Measurements from ENCODE around the gene KRIT1.
A peak's percentile ranks its signal among the peaks of the same experiment; 100 is the strongest.

Gene KRIT1

DNA sequence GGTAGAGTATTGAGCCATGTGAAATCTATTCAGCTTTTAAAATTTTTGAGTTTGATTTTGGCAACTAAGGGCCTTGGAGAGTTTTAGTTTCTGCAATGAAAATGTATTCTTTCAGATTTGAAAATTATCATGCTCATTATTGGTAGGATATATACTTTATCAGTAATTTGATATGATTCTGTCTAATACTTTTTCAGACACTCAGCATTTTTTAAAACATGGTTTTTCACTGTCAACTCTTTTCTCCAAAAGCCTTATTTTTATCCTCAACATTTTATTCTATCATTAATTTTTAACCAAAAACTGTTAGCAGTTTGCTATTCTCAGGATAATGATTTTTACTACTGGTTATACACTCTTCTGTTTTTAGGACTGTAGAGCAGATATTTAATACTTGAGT lies 4.9 kb upstream of the KRIT1 start:
- H4K91ac ChIP-seq (ENCODE audit: low read depth, low read length, poor library complexity) = no peak overlapping the region
- no peak overlapping the region for H2BK12ac ChIP-seq (ENCODE audit: low read length)
- H3K14ac ChIP-seq (ENCODE audit: low read length) = no peak overlapping the region
- no peak overlapping the region for H2BK120ac ChIP-seq (ENCODE audit: low read depth, low read length)
- peaks cover 0 to 20% of the 10 kb centered on the region in 2 donors for H3K36me3 ChIP-seq (replicated peaks in 1 of 2; ENCODE audit: control insufficient read depth in 2 of 2, insufficient read depth in 2 of 2, low read length in 2 of 2)
- no peaks in the 10 kb centered on the region for H3K27me3 ChIP-seq (ENCODE audit: control insufficient read depth in 3 of 3, insufficient read depth in 3 of 3, low read depth in 1 of 3, low read length in 3 of 3)
- no peak overlapping the region for H3K4ac ChIP-seq (ENCODE audit: low read length)
- no peak overlapping the region for H2AK5ac ChIP-seq (ENCODE audit: low read depth, low read length)
- no peak overlapping the region for H2BK15ac ChIP-seq (ENCODE audit: low read length)
- no peak overlapping the region for H3K4me3 ChIP-seq (ENCODE audit: low read length in 2 of 2)
- no peak overlapping the region for H3K9ac ChIP-seq (ENCODE audit: low read depth, low read length, poor library complexity)
- no peak for DNase-seq (ENCODE audit: low spot score)
- H2AFZ ChIP-seq (ENCODE audit: low read length) = no peak overlapping the region
- H3K27ac ChIP-seq (replicated peaks; ENCODE audit: low read length) = no peak overlapping the region
- H3K4me2 ChIP-seq (ENCODE audit: insufficient read depth, low read length, poor library complexity, severe bottlenecking) = no peak overlapping the region
- H2BK5ac ChIP-seq (ENCODE audit: low read length) = no peak overlapping the region
- H3K18ac ChIP-seq (ENCODE audit: low read length) = no peak overlapping the region
- H4K8ac ChIP-seq (ENCODE audit: low read depth, low read length) = no peak overlapping the region
- H3K4me1 ChIP-seq (ENCODE audit: control insufficient read depth in 2 of 2, insufficient read depth in 1 of 2, low read depth in 1 of 2, low read length in 2 of 2) = peaks cover 2 to 5% of the 10 kb centered on the region in 2 donors
- peaks cover 2 to 7% of the 10 kb centered on the region in 2 donors for H3K9me3 ChIP-seq (replicated peaks in 1 of 2; ENCODE audit: control insufficient read depth in 2 of 2, insufficient read depth in 1 of 2, low read depth in 1 of 2, low read length in 2 of 2)
- H3K79me1 ChIP-seq (ENCODE audit: low read depth, low read length) = no peaks in the 10 kb centered on the region
- no peak overlapping the region for H3K23ac ChIP-seq (ENCODE audit: low read depth, low read length, poor library complexity)

DNA sequence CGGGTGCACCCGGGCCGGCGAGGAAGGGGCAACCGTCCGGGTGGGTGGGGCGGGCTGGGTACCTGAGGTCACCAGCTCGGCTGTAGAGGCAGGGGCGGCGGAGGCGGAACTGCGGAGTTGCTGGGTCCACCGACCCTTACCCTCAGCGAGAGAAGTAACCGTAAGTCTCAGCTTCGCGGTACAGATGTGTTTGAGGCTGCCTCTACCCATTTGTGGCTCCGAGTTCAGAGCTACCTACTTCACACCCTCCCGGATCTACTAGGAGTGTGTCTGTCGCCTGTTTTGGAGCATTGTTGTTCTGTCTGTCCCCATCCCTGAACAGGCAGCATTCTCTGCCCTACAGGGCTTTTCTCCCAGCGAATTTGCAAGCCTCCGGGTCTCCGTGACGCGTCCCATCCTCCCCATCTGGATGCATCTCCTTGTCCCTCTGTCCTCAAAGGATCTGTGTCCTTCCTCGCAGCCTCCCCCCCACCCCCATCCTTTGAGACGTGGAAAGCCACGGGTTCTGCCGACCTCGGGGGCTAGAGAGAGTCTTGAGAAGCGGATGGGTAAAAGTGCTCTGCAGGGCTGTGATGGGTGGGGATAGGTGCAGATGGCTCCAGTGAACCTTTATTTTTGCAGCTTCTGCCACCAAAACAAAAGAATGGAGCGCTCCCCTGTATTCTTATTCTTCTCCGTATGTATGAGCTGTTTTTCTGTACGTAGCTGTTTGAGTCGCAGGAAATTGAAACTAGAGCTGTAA lies 817 bp upstream of the KRIT1 start:
- Histone ChIP-seq H2AFZ (ENCODE audit: low read length) (peak overlapping the region; percentile 91), H2BK12ac (ENCODE audit: low read length) (no peak overlapping the region)
- no CpG with 5 or more reads among the region's 35 CpGs for WGBS, 2 donors (ENCODE audit: extremely low coverage in 2 of 2, insufficient read length in 2 of 2, insufficient replicate concordance in 1 of 2)

DNA sequence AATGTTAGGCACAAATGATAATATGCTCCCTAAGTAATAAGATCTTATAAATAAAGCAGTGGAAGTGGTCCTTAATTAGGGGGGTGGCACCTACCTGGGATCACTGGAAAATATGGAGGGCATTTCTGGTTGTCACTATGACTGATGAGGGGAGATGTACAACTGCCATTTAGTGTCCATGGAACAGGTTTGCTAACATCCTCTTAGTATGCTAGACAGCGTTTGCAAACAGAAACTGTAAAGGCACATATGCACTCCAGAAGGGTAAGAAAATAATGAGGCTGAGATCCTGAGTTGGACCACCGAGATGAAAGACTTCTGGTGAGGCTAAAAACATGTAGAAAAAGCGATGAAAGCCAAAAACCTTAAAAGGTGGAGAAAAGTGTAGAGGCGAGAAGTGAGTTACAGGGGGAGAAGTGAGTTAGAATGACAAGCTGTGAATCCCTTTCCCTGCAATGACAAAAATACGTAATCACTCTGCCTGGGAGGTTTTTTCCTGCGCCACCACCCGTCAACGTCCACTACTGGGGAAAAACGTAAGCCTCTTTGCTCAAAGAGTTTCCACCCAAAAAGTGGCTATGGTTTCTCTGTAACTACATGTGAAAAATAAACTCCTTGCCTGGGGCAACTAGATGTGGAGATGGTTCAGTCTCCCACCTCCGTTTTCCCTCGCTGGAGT lies 767 bp downstream of the KRIT1 start:
- H2AK5ac ChIP-seq (ENCODE audit: low read depth, low read length) = no peak overlapping the region
- H3K9me3 ChIP-seq (replicated peaks in 1 of 2; ENCODE audit: control insufficient read depth in 2 of 2, insufficient read depth in 1 of 2, low read depth in 1 of 2, low read length in 2 of 2) = no peaks in the 10 kb centered on the region
- peak overlapping the region; percentile 89 for H3K9ac ChIP-seq (ENCODE audit: low read depth, low read length, poor library complexity)
- H4K91ac ChIP-seq (ENCODE audit: low read depth, low read length, poor library complexity) = no peak overlapping the region
- H2BK12ac ChIP-seq (ENCODE audit: low read length) = no peak overlapping the region
- H3K27me3 ChIP-seq (ENCODE audit: control insufficient read depth in 3 of 3, insufficient read depth in 3 of 3, low read depth in 1 of 3, low read length in 3 of 3) = no peaks in the 10 kb centered on the region
- H3K4me1 ChIP-seq (ENCODE audit: control insufficient read depth in 2 of 2, insufficient read depth in 1 of 2, low read depth in 1 of 2, low read length in 2 of 2) = peaks cover 5 to 11% of the 10 kb centered on the region in 2 donors
- peak overlapping the region; percentile 44 for H2BK5ac ChIP-seq (ENCODE audit: low read length)
- no peak overlapping the region for H4K8ac ChIP-seq (ENCODE audit: low read depth, low read length)
- H3K4ac ChIP-seq (ENCODE audit: low read length) = no peak overlapping the region
- H2BK120ac ChIP-seq (ENCODE audit: low read depth, low read length) = no peak overlapping the region
- WGBS, 2 donors (ENCODE audit: extremely low coverage in 2 of 2, insufficient read length in 2 of 2, insufficient replicate concordance in 1 of 2) = no CpG with 5 or more reads among the region's 11 CpGs
- peaks cover 2% of the 10 kb centered on the region for H3K79me1 ChIP-seq (ENCODE audit: low read depth, low read length)
- H2AFZ ChIP-seq (ENCODE audit: low read length) = peak overlapping the region; percentile 91
- H3K27ac ChIP-seq (replicated peaks; ENCODE audit: low read length) = peak overlapping the region; percentile 96
- peak overlapping the region; percentile 63 for H3K4me2 ChIP-seq (ENCODE audit: insufficient read depth, low read length, poor library complexity, severe bottlenecking)
- H2BK15ac ChIP-seq (ENCODE audit: low read length) = no peak overlapping the region
- H3K14ac ChIP-seq (ENCODE audit: low read length) = no peak overlapping the region
- peak; percentile 18 for DNase-seq (ENCODE audit: low spot score)
- H3K36me3 ChIP-seq (replicated peaks in 1 of 2; ENCODE audit: control insufficient read depth in 2 of 2, insufficient read depth in 2 of 2, low read length in 2 of 2) = peaks cover 4 to 36% of the 10 kb centered on the region in 2 donors
- peak overlapping the region; percentile 92 for H3K18ac ChIP-seq (ENCODE audit: low read length)
- peak overlapping the region; percentile 57 to 95 for H3K4me3 ChIP-seq (ENCODE audit: low read length in 2 of 2)
- peak overlapping the region; percentile 96 for H3K23ac ChIP-seq (ENCODE audit: low read depth, low read length, poor library complexity)

More for the DNA sequence above, 817 bp upstream of the KRIT1 start:
- peak overlapping the region; percentile 96 for H3K27ac ChIP-seq (replicated peaks; ENCODE audit: low read length)
- H3K27me3 ChIP-seq (ENCODE audit: control insufficient read depth in 3 of 3, insufficient read depth in 3 of 3, low read depth in 1 of 3, low read length in 3 of 3) = no peaks in the 10 kb centered on the region
- peak overlapping the region; percentile 84 for H3K4me2 ChIP-seq (ENCODE audit: insufficient read depth, low read length, poor library complexity, severe bottlenecking)
- no peak overlapping the region for H4K8ac ChIP-seq (ENCODE audit: low read depth, low read length)
- H2AK5ac ChIP-seq (ENCODE audit: low read depth, low read length) = no peak overlapping the region
- peak overlapping the region; percentile 97 for H3K18ac ChIP-seq (ENCODE audit: low read length)
- peaks cover 0 to 29% of the 10 kb centered on the region in 2 donors for H3K36me3 ChIP-seq (replicated peaks in 1 of 2; ENCODE audit: control insufficient read depth in 2 of 2, insufficient read depth in 2 of 2, low read length in 2 of 2)
- H2BK120ac ChIP-seq (ENCODE audit: low read depth, low read length) = no peak overlapping the region
- peaks cover 2% of the 10 kb centered on the region for H3K79me1 ChIP-seq (ENCODE audit: low read depth, low read length)
- H3K9ac ChIP-seq (ENCODE audit: low read depth, low read length, poor library complexity) = peak overlapping the region; percentile 89
- peak overlapping the region; percentile 44 for H2BK5ac ChIP-seq (ENCODE audit: low read length)
- H3K9me3 ChIP-seq (replicated peaks in 1 of 2; ENCODE audit: control insufficient read depth in 2 of 2, insufficient read depth in 1 of 2, low read depth in 1 of 2, low read length in 2 of 2) = no peaks in the 10 kb centered on the region
- H3K14ac ChIP-seq (ENCODE audit: low read length) = peak overlapping the region; percentile 94
- no peak overlapping the region for H4K91ac ChIP-seq (ENCODE audit: low read depth, low read length, poor library complexity)
- peaks cover 5 to 11% of the 10 kb centered on the region in 2 donors for H3K4me1 ChIP-seq (ENCODE audit: control insufficient read depth in 2 of 2, insufficient read depth in 1 of 2, low read depth in 1 of 2, low read length in 2 of 2)
- no peak overlapping the region for H3K4ac ChIP-seq (ENCODE audit: low read length)
- no peak for DNase-seq (ENCODE audit: low spot score)
- peak overlapping the region; percentile 57 to 95 for H3K4me3 ChIP-seq (ENCODE audit: low read length in 2 of 2)
- H3K23ac ChIP-seq (ENCODE audit: low read depth, low read length, poor library complexity) = peak overlapping the region; percentile 96
- peak overlapping the region; percentile 45 for H2BK15ac ChIP-seq (ENCODE audit: low read length)

DNA sequence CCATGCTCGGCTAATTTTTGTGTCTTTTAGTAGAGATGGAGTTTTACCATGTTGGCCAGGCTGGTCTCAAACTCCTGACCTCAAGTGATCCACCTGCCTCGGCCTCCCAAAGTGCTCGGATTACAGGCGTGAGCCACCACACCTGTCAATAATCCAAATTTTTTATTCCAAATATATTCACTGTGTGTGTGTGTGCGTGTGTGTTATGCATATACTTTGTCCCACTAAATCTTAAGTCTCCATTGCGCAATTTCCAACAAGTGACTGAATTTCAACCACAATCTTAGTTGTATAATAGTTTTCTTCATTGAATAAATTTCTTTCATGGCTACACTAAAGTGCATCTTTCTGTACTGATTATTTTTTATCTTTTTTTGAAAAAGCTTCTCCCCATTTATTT lies 2.7 kb downstream of the KRIT1 start:
- H3K9ac ChIP-seq (ENCODE audit: low read depth, low read length, poor library complexity) = no peak overlapping the region
- no peak overlapping the region for H2AFZ ChIP-seq (ENCODE audit: low read length)
- H2BK12ac ChIP-seq (ENCODE audit: low read length) = no peak overlapping the region
- H3K18ac ChIP-seq (ENCODE audit: low read length) = no peak overlapping the region
- no peak overlapping the region for H2BK5ac ChIP-seq (ENCODE audit: low read length)
- H2BK120ac ChIP-seq (ENCODE audit: low read depth, low read length) = no peak overlapping the region
- H2AK5ac ChIP-seq (ENCODE audit: low read depth, low read length) = no peak overlapping the region
- no peak overlapping the region for H3K4me2 ChIP-seq (ENCODE audit: insufficient read depth, low read length, poor library complexity, severe bottlenecking)
- H2BK15ac ChIP-seq (ENCODE audit: low read length) = no peak overlapping the region
- H3K4me3 ChIP-seq (ENCODE audit: low read length in 2 of 2) = no peak overlapping the region
- no peak overlapping the region for H3K4ac ChIP-seq (ENCODE audit: low read length)
- peaks cover 2% of the 10 kb centered on the region for H3K79me1 ChIP-seq (ENCODE audit: low read depth, low read length)
- H3K36me3 ChIP-seq (replicated peaks in 1 of 2; ENCODE audit: control insufficient read depth in 2 of 2, insufficient read depth in 2 of 2, low read length in 2 of 2) = peaks cover 5 to 51% of the 10 kb centered on the region in 2 donors
- H3K27ac ChIP-seq (replicated peaks; ENCODE audit: low read length) = no peak overlapping the region
- peaks cover 5 to 11% of the 10 kb centered on the region in 2 donors for H3K4me1 ChIP-seq (ENCODE audit: control insufficient read depth in 2 of 2, insufficient read depth in 1 of 2, low read depth in 1 of 2, low read length in 2 of 2)
- H3K27me3 ChIP-seq (ENCODE audit: control insufficient read depth in 3 of 3, insufficient read depth in 3 of 3, low read depth in 1 of 3, low read length in 3 of 3) = no peaks in the 10 kb centered on the region
- H4K91ac ChIP-seq (ENCODE audit: low read depth, low read length, poor library complexity) = no peak overlapping the region
- no peak overlapping the region for H3K14ac ChIP-seq (ENCODE audit: low read length)
- WGBS, 2 donors (ENCODE audit: extremely low coverage in 2 of 2, insufficient read length in 2 of 2, insufficient replicate concordance in 1 of 2) = no CpG with 5 or more reads among the region's 6 CpGs
- H4K8ac ChIP-seq (ENCODE audit: low read depth, low read length) = no peak overlapping the region
- H3K23ac ChIP-seq (ENCODE audit: low read depth, low read length, poor library complexity) = no peak overlapping the region
- no peaks in the 10 kb centered on the region for H3K9me3 ChIP-seq (replicated peaks in 1 of 2; ENCODE audit: control insufficient read depth in 2 of 2, insufficient read depth in 1 of 2, low read depth in 1 of 2, low read length in 2 of 2)
- DNase-seq (ENCODE audit: low spot score) = no peak
